NCI-H2227 (cell line): ENCODE data around the gene KRTAP10-1.

Source experiments
- DNase-seq: peaks from one replicate; lab custom pipeline; 2025; ENCODE audit not compliant: unreplicated experiment; lab: John Stamatoyannopoulos, UW

KRTAP10-1 gene

DNA sequence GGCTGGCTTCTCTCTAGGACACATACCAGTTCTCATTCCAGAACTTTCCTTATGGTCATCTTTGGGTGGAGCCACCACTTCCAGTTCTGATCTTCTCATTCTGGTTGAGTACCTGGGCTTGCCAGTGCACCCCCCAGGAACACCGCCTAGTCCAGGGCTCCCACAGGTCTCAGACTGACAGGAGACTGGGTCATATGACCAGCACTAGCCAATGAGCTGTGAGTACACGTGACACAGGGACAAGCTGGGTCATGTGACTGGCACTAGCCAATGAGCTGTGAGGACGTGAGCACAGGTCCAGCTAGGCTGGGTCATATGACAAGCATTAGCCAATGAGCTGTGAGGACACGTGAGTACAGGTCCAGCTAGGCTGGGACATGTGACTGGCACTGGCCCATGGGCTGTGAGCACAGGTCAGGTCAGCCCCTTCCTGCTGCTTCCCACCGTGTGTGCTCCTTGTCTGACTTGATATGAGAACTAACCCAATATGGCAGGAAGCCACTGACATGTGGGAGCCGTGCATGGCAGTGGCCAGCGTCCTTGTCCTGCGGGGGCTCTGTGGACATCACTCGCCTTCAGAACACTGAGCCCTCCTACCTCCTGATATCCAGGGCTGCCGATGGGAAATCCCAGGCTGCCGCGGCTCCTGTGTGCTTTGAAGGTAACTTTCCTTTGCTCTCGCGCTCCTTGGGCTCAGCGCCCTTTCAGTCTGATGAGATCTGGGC lies 22.7 kb downstream of the KRTAP10-1 start:
- DNase-seq = peak; percentile 99

DNA sequence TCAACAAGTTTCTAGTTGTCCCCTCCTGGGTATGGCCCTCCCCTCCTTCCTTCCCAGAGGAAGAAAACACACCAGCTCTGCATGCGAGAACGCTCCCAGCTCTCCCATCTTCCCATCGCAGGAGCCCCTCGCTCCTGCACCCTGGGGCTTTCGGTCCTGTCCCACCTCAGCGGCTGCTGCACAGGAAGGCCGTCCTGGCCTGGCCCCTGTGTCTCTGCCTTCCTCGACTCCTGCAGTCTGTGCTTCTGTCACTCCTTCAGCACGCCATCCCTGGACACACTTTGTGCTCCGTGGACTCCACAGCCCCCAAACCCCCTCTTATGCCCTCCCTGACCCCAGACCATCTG lies 23.2 kb downstream of the KRTAP10-1 start:
- no peak for DNase-seq

DNA sequence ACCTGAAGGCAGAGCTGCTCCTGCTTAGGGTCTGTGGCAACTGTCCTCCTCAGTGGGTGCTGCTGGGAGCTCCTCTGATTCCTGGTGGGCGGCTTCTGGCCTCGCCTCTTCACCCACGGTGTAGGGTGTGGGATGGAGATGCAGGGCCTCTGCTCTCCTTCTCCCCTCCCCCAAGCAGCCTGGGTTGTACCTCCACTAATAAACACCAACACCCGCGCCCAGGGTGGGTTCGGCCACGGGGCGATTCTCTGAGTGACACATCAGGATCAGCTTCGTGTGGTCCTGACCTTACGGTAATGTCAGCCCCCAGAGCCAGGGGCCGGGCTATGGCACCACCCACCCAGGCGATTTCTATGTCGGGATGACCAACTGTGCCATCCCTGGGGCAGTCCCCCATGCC lies 23.7 kb downstream of the KRTAP10-1 start:
- no peak for DNase-seq

DNA sequence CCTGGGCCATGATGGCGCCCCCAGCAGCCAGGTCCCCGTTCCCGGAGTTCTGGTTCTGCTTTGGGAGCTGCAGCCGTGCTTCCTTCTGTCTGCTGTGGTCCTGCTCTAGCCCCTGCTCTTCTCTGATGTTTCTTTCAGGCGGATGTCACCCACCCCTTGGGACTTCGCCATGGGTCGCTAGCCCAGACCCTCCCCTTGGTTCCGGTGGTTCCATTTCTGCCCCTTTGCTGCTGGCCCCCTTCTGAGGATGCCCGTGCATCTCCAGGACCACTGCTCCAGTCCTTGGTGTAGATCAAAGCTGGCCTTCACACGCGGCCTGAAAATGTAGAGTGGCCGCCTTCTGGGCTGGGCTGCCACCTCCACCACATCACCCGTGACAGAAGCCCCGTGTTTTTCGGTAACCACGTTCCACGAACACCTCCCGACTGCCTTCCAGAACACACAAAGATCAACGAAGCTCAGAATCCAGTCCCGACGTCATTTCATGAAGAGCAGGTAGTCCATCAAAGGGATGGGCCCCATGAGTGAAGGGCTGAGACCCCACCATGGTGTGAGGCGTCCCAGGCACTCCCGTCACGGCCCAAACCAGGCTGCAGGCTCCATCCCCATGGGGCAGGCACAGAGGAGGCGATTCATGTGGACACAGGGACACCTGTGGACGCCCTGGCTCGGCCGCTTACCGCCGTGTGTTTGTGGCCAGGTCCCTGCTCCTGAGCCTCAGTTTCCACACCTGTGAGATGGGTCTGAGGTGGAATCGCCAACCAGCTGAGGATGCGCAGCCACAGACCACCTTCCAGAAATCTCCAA lies 24.4 kb downstream of the KRTAP10-1 start:
- no peak for DNase-seq

DNA sequence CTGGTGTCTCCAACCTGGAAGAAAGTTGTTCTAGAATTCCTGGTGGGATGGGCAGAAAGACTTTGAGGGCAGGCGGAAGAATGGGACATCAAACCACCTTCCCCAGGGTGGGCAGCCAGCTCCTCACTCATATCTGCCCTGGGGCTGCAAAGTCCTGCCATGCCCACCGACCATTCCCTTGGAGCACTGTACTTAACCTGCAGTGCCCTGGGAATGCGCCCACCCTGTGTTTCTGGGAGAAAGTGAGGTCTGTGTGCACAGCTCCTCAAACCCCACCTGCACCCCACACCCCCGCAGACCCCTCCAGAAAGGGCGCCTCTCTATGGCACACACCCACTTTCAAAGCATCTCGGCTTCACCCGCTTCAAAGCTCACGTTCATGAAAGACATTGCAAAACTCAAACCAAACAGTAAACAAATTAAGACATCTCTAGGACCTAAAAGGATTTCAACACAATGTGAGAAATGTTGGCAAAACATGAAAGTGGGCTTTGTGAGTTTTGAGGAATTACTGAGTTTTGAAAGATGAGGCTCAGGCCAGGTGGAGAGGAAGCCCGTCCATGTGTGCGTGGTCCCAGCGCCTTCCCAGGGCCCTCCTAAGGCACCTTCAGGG lies 25.1 kb downstream of the KRTAP10-1 start:
- DNase-seq = no peak

DNA sequence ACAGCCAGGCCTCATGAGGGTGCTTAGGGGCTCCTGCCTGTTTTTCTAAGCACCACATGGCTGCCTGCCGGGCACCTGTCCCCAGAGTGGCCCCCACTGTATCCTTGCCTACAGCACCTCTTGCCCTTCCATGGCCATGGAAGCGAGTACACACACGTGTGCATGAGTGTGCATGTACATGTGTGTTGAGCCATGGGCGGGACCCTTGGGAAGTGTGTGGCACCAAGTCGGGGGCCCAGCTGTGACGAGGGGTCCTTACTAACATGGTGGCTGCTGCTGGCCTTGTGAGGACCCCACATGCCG lies 25.8 kb downstream of the KRTAP10-1 start:
- no peak for DNase-seq

DNA sequence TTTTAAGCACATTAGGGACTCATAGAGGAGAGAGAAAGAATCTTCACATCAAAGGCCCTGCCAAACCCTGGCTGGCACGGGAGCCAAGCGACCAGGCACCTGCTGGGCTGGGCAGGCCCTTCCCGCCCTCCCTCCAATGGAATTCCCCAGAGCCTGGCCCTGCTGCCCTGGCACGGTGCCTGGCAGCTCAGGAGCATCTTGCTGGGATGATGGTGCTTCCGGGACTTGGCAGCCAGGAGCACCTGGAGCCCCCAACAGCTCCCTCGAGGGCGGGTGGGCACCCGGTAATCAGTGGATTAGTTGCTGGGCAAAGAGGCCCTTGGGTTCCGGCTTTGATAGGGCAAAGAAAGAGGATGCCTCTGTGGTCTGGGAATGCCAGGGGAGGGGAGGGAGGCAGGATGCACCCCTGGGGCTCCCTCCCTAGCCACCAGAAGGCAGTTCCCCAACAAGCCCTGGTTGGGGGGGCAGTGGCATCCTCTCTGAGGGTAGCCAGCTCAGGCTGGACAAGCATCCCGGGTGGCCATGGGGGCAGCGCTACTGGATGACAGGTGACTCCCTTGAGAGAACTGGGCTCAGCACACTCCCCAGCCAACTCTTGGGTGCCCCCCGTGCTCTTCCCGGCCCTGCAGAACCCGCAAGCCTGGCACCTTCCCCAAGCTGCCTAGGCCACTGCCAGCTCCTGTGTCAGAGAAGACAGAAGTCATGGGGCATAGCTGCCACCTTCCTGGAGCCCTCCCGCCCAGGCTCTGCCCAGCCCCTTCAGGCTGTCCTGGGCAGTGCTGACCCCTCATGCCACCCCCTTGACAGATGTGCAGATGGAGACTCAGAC lies 26.4 kb downstream of the KRTAP10-1 start:
- DNase-seq = no peak

DNA sequence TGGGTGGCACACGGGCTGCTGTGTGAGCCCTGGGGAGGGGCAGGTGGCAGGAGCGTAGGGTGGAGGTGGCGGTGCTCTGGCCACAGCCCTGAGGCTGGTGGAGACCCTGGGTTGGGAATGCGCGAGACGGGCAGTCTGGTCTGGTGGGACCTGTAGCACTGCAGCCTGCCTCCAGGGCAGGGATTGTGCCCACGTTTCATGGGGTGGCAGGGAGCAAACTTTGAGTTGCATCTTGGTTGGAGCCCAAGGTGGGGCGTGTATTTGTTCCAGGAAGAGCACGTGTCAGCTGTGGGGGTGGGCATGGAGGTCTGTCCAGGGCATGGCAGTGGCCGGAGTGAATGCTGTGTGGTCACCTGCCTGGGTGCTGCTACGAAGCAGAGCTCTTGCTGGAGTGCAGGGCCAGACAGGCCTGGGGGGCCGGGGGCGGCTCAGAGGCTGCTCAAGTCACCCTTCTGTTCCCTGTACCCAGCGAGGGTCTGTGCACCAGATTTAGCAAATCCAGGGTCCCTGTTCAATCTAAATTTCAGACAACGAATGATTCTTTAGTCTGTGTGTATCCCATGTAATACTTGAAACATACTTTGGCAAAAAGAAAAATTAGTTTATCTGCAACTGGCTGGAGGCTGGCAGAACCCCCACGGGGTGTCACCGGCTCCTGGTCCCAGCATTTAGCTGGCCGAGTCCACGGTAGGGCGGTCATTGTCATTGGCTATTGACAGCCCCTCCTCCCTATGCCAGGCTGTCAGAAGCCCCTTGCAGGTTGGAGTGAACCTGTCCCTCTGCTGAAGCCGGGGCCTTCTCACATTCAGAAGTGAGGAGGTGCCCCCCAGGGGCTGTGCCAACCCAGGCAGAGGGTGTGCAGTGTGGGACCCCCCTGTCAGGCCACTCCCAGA lies 27.3 kb downstream of the KRTAP10-1 start:
- no peak for DNase-seq

DNA sequence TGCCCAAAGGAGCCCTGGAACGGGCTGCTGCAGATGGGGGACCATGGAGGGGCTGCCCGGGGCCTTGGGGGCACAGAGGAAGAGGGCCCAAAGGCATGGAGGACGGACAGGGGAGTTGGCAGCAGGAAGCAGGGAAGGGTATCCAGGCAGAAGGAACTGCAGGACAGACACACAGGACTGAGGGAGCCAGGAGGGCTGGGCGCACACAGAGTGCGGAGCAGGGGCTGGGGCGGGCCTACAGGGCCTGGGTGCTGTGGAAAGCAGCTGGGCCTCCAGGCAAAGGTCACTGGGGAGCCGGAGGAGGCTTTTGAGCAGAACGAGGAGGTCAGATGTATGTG lies 28.1 kb downstream of the KRTAP10-1 start:
- no peak for DNase-seq

DNA sequence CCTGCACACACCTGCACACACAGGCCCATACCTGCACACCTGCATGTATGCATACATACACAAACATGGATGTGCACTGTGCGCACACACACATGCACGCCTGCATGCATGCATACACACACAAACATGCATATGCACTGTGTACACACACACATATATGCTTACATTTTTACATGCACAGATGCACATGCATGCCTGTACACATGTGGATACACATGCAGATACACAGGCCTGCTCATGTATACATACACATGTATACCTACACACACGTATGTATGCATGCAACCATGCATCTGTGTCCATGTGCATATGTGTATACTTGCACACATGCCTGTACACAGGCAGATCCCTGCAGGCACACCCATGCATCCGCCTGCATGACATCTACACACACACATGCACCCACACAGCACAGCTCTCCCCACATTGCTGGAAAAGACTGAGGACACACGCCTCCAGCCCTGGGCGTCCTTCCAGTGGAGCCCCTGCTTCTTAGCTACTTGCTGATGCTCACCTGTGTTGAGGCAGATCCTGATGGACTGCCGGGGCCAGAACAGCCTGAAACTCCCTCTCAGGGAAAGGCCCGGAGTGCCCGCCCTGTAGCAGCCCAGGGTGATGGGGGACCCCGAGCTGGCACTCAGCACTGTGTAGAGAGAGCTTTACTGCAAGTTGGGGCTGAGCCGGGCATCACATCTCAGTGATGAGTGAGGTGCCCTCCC lies 28.6 kb downstream of the KRTAP10-1 start:
- DNase-seq = no peak

DNA sequence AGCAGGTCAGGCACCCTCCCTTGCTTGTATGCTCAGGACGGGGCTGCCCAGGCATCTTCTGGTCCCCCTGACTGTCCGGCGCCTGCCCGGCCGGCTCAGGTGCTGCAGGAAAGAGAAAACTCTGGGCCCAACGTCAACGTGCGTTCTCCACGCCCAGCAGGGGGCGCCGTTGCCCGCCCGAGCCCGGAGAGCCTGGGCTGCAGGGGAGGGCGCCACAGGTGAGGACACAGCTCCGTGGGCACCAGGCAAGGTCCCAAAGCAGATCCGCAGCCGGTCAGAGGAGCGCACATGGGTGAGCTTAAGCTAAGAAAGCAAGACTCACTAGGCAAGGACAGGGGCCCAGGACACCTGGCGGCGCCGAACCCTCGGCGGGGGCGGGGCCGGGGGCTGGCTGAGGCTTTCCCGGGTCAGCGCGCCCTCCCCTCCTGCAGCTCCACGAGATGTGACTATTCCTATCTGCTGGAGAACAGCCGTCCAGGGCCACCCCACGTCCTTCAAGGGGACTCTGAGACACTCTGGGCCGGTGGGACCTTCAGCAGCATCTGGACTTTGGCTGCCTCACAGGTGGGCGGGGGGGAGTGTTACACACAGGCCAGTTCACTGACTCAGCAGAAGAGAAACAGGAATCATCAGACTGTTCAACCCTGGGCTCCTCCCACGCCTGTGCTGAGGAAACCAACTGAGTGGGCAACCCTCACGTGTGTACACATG lies 29.3 kb downstream of the KRTAP10-1 start:
- DNase-seq = peak; percentile 69

DNA sequence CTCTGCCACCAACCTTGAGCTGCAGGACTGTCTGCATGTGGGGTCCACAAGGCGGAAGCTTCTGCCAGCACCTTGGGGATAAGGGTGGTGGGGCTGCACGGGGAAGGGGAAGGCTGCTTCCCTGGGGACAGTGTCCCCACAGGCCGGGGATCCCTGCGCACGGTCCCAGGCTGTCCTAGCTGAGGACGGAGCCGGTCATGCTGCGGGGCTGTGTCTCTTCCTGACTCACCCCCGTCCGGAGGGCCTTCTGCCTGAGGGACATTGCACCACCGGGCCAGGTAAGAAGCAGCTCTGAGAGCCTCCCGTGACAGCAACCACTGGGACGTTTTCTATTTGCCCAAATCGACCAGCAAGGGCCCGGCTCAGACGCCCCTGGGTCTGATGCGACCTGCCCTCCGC lies 29.9 kb downstream of the KRTAP10-1 start:
- DNase-seq = no peak

DNA sequence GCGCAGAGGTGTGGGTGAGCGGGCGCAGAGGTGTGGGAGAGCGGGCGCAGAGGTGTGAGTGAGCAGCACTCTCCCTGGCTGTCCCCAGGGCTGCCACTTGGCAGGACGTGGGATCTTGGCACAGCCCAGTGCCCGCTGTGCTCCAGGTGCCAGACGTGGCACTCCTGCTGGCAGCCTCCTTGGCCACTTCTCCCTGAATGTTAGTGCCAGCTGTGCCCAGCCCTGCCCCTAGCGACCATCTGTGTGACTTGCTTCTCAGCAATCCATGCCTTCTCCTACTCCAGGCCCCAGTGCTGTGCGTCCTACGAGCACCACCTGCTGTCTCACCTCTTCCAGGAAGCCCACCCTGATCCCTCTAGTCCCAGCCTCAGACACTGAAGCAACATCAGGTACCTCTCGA lies 30.5 kb downstream of the KRTAP10-1 start:
- no peak for DNase-seq

DNA sequence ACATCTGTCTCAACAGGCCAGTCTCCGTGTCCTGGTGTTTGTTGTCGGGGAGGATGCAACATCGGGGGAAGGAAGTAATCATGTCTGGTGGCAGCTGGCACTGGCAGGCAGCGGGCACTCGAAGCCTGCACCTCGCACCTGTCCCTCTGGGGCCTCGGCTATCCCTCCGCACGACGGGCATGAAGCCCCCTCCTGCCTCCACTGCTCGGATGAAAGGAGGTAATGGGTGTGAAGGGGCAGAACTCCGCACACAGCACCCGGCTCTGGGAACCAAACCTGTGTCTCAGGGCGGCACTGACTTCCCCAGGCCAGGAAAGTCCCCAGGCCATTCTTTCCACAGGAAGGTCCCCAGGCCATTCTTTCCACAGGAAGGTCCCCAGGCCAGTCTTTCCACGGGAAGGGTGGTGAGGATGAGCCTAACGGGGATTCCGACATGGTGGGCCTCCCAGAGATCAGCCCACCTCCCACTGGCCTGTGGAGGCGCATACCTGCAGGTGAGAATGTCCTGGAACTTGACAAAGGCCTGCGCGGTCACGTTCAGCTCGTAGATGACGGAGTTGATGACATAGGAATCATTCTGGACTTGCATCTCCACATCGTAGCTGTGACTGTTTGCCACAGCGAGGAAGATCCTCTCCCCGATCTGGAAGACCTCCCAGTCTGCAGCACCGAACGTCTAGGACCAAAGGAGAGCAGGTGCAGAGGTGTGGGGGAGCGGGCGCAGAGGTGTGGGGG lies 31.1 kb downstream of the KRTAP10-1 start:
- DNase-seq = no peak

DNA sequence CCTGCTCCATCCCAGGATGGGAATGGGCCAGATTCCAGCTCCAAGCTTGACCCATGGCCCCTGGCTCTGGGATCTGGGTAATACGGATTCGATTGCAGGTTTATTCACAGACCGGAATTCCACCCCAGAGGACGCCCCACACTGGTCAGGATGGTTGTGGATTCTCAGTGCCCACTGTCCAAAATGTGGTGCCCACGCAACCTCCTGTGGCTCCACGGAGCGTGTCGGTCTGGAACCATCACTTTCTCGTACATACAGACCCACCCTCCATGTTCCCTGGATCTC lies 31.6 kb downstream of the KRTAP10-1 start:
- no peak for DNase-seq

DNA sequence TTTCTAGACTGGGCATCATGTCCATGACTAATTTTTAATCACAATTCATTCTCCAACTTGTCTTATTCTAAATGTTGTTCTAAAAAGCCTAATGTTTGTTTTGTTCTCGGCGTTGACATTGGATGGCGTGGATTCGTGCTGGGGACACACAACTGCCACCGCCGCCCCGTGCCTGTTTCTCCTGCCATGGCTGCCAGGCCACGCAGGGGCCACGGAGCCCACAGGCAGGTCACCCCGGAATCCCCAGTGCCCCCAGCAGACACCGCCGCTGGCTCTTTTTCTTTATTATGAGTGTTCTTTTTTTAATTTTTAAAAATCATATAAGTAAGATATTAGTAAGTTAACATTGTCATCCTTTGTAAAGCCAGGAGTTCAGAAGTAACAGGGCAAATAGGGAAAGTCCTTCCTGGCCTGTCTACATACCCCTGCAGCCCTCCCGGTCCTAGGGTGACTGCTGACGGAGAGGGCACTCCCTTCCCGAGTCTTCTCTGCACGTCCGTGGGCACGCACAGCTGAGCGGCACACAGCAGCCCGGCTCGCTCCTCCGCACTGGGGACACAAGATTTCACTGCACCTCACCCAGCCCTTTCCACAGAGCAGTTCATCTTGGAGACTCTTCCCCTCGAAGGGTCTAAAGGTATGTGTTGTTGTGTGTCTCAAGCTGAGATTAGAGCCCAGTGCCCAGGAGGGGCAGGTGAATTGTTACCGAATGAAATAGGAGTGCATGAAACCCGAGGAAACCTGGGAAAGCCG lies 32.1 kb downstream of the KRTAP10-1 start:
- DNase-seq = no peak

DNA sequence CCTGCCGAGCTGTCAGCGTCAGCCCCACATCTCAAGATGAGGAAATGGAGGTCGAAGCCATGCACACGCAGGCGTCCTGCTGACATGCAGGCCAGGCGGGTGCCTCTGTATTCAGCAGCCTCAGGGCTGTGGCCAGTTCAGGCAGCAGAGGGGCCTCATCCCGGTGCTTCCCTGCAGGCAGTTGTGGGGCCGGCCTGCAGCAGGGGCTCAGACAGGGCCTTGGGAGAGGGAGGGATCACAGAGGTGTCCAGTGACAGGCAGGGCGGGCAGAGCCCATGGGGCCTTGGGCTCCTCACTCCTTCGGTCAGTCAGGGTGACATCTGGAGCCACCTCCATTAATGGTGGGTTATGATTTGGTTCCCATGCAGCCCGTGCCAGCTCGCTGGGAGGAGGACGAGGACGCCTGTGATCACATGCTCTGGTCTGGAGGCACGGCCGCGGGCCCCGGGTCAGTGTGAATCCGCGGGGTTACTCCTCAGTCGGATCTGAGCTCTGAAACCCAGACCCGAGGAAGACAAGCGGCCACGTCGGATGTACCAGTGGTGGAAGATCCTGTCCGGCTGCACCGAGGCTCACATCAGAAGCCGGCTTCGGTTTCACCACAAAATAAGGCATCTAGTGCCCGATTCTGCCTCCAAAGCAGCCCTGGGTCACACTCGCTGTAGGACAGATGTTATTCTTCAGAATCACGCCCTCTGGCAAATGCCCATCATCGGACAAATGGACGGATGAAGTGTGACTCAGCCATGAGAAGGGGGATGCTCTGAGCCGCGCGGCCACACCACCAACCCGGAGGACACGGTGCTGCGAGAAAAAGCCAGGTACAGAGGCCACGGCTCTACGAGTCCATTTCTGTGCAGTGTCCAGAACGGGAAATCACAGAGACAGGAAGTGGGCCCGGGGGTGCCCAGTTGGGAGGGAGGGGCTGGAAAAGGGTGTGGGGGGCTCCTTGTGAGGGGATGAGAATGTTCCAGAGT lies 33.4 kb downstream of the KRTAP10-1 start:
- no peak for DNase-seq
